ENCODE measurements around the gene PARM1.

PARM1 gene

GRCh38 chr4:75009138-75009537 is 76.2 kb downstream of the PARM1 start:
- no peaks in the 10 kb centered on the region for H3K36me3 ChIP-seq (ENCODE audit: insufficient read depth, low read length)
- no peaks in the 10 kb centered on the region for H3K4me1 ChIP-seq (ENCODE audit: insufficient read depth, low read length)
- H3K4me3 ChIP-seq (ENCODE audit: low read depth in 1 of 2, low read length in 2 of 2): no peak overlapping the region
- H3K9me3 ChIP-seq (ENCODE audit: low read length): no peaks in the 10 kb centered on the region
- no peak overlapping the region for H3K9ac ChIP-seq (ENCODE audit: low read length)
- no peak overlapping the region for H3K27ac ChIP-seq (ENCODE audit: low read depth, low read length)
- no peaks in the 10 kb centered on the region for H3K27me3 ChIP-seq (ENCODE audit: control insufficient read depth in 1 of 2, insufficient read depth in 2 of 2, low read length in 2 of 2)

GRCh38 chr4:75011131-75011795 is 78.3 kb downstream of the PARM1 start:
- Histone ChIP-seq H3K36me3 (ENCODE audit: insufficient read depth, low read length) (no peaks in the 10 kb centered on the region), H3K27ac (ENCODE audit: low read depth, low read length) (no peak overlapping the region), H3K9me3 (ENCODE audit: low read length) (no peaks in the 10 kb centered on the region), H3K9ac (ENCODE audit: low read length) (no peak overlapping the region), H3K4me3 (ENCODE audit: low read depth in 1 of 2, low read length in 2 of 2) (no peak overlapping the region), H3K4me1 (ENCODE audit: insufficient read depth, low read length) (no peaks in the 10 kb centered on the region), H3K27me3 (ENCODE audit: control insufficient read depth in 1 of 2, insufficient read depth in 2 of 2, low read length in 2 of 2) (no peaks in the 10 kb centered on the region)

DNA sequence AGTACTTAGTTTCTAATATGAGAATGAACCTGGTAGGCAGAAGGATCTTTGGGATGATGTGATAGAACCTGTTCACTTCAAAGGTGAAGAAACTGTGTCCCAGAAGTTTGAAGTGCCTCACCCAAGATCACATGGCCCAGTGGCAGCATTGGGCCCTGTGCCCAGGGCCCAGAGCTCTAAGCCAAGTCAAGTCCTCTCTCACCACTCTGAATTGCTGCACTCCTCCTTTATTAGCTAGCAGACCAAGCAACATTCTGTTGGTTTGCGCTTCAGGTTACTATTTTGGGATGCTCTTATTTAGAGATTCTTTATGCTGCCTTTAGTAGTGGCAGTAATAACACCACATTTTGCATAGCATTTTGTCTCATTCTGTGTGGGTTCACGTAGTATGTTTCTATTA is 82.7 kb downstream of the PARM1 start:
- Histone ChIP-seq H3K27ac (ENCODE audit: low read depth, low read length) (no peak overlapping the region), H3K36me3 (ENCODE audit: insufficient read depth, low read length) (no peaks in the 10 kb centered on the region), H3K4me3 (ENCODE audit: low read depth in 1 of 2, low read length in 2 of 2) (no peak overlapping the region), H3K9me3 (ENCODE audit: low read length) (no peaks in the 10 kb centered on the region), H3K9ac (ENCODE audit: low read length) (no peak overlapping the region), H3K4me1 (ENCODE audit: insufficient read depth, low read length) (no peaks in the 10 kb centered on the region), H3K27me3 (ENCODE audit: control insufficient read depth in 1 of 2, insufficient read depth in 2 of 2, low read length in 2 of 2) (no peaks in the 10 kb centered on the region)

GRCh38 chr4:75016472-75016871 is 83.6 kb downstream of the PARM1 start:
- no peak overlapping the region for H3K4me3 ChIP-seq (ENCODE audit: low read depth in 1 of 2, low read length in 2 of 2)
- no peaks in the 10 kb centered on the region for H3K9me3 ChIP-seq (ENCODE audit: low read length)
- no peaks in the 10 kb centered on the region for H3K27me3 ChIP-seq (ENCODE audit: control insufficient read depth in 1 of 2, insufficient read depth in 2 of 2, low read length in 2 of 2)
- no peaks in the 10 kb centered on the region for H3K4me1 ChIP-seq (ENCODE audit: insufficient read depth, low read length)
- H3K9ac ChIP-seq (ENCODE audit: low read length): no peak overlapping the region
- H3K36me3 ChIP-seq (ENCODE audit: insufficient read depth, low read length): no peaks in the 10 kb centered on the region
- no peak overlapping the region for H3K27ac ChIP-seq (ENCODE audit: low read depth, low read length)

DNA sequence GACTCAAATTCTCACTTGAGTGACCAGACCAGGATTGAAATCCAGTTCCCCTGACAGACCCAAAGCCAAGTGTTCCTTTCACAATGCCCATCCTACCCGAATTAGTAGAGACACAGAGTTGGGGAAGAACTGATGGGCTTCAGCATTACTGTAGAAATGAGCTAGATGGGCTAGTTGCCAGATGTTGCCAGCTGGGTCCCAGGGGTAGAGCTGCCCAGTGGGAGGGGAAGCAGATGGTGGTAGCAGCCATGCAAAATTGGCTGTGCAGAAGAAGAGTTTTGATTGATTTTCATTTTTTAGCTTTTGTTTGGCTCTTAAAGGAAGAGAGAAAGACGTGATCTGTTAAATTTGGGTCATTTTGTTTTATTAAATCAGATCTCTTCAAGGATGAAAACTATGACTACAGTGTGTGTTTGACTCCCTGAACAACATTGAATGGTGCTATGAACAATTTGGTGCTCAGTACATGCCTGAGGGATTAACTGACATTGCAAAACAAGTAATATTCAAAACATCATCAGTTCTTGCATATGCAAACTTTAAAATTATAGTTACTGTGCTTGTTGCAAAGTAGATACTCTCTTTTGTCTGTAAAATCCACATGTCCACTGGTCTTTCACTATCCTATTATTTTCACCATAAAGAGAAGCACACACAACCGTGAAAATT is 86.0 kb downstream of the PARM1 start:
- Histone ChIP-seq H3K36me3 (ENCODE audit: insufficient read depth, low read length) (no peaks in the 10 kb centered on the region), H3K27me3 (ENCODE audit: control insufficient read depth in 1 of 2, insufficient read depth in 2 of 2, low read length in 2 of 2) (no peaks in the 10 kb centered on the region), H3K4me3 (ENCODE audit: low read depth in 1 of 2, low read length in 2 of 2) (no peak overlapping the region), H3K9me3 (ENCODE audit: low read length) (no peaks in the 10 kb centered on the region), H3K27ac (ENCODE audit: low read depth, low read length) (no peak overlapping the region), H3K4me1 (ENCODE audit: insufficient read depth, low read length) (no peaks in the 10 kb centered on the region), H3K9ac (ENCODE audit: low read length) (no peak overlapping the region)

DNA sequence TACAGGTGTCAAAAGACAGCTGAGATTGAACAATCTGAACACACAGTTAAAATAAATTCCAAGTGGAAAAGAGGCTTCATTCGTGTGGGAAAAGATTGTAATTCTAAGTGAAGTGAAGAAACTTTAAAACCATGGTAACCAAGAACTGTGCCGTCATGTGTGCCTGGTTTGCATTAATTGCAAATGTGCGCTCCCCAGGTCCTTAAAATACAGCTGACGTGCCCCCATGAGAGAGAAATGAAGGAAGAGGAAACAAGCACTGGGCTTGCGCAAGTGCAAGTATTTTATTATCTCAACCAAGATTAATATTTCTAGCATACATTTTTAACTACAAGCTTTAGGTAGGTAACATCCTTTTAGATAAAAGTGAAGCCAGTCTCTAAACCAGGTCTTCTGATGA is 92.5 kb downstream of the PARM1 start:
- H3K9ac ChIP-seq (ENCODE audit: low read length): no peak overlapping the region
- no peak overlapping the region for H3K4me3 ChIP-seq (ENCODE audit: low read depth in 1 of 2, low read length in 2 of 2)
- H3K36me3 ChIP-seq (ENCODE audit: insufficient read depth, low read length): no peaks in the 10 kb centered on the region
- H3K27ac ChIP-seq (ENCODE audit: low read depth, low read length): no peak overlapping the region
- no peaks in the 10 kb centered on the region for H3K27me3 ChIP-seq (ENCODE audit: control insufficient read depth in 1 of 2, insufficient read depth in 2 of 2, low read length in 2 of 2)
- H3K4me1 ChIP-seq (ENCODE audit: insufficient read depth, low read length): no peaks in the 10 kb centered on the region
- no peaks in the 10 kb centered on the region for H3K9me3 ChIP-seq (ENCODE audit: low read length)

DNA sequence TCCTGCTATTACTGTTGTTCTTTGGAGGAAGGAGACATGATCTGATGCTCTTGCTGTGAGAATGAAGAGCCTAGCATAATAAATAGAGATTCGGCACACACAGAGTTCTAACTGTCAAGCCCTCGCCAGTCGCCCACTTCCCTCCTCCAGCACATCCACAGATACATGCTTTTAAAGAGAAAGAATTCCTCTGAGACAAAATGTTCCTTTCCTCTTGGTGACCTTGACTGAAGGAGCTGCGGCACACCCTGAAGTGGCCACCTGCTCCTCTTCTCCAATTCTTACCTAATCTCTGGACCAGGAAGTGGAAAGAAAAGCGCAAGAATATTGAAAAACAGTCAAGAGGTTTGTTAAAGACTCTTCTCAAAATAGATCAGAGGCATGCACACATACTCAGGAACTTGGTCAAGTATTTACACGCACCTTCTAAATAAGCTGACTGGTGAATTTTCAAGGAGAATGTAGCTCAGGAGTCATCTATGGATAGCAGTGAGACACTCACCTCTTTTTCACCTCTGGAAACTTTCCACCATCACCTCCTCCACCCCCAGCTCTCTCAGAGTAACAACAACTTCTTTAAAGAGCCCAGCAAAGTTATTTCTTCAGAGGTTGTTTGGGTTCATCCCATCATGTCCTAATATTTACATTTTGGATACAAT is 95.4 kb downstream of the PARM1 start:
- peaks cover 5% of the 10 kb centered on the region for H3K4me1 ChIP-seq (ENCODE audit: insufficient read depth, low read length)
- H3K36me3 ChIP-seq (ENCODE audit: insufficient read depth, low read length): no peaks in the 10 kb centered on the region
- H3K9ac ChIP-seq (ENCODE audit: low read length): no peak overlapping the region
- no peak overlapping the region for H3K27ac ChIP-seq (ENCODE audit: low read depth, low read length)
- no peaks in the 10 kb centered on the region for H3K27me3 ChIP-seq (ENCODE audit: control insufficient read depth in 1 of 2, insufficient read depth in 2 of 2, low read length in 2 of 2)
- no peaks in the 10 kb centered on the region for H3K9me3 ChIP-seq (ENCODE audit: low read length)
- no peak overlapping the region for H3K4me3 ChIP-seq (ENCODE audit: low read depth in 1 of 2, low read length in 2 of 2)

- Histone ChIP-seq H3K4me1 (ENCODE audit: insufficient read depth, low read length) (peaks cover 5% of the 10 kb centered on the region), H3K36me3 (ENCODE audit: insufficient read depth, low read length) (no peaks in the 10 kb centered on the region), H3K27me3 (ENCODE audit: control insufficient read depth in 1 of 2, insufficient read depth in 2 of 2, low read length in 2 of 2) (no peaks in the 10 kb centered on the region), H3K9ac (ENCODE audit: low read length) (no peak overlapping the region), H3K27ac (ENCODE audit: low read depth, low read length) (no peak overlapping the region), H3K9me3 (ENCODE audit: low read length) (no peaks in the 10 kb centered on the region), H3K4me3 (ENCODE audit: low read depth in 1 of 2, low read length in 2 of 2) (no peak overlapping the region)
Measured at GRCh38 chr4:75030028-75030427, 97.1 kb downstream of the PARM1 start.

- H3K9ac ChIP-seq (ENCODE audit: low read length): no peak overlapping the region
- peaks cover 5% of the 10 kb centered on the region for H3K4me1 ChIP-seq (ENCODE audit: insufficient read depth, low read length)
- H3K27ac ChIP-seq (ENCODE audit: low read depth, low read length): no peak overlapping the region
- no peaks in the 10 kb centered on the region for H3K36me3 ChIP-seq (ENCODE audit: insufficient read depth, low read length)
- no peaks in the 10 kb centered on the region for H3K9me3 ChIP-seq (ENCODE audit: low read length)
- H3K4me3 ChIP-seq (ENCODE audit: low read depth in 1 of 2, low read length in 2 of 2): no peak overlapping the region
- no peaks in the 10 kb centered on the region for H3K27me3 ChIP-seq (ENCODE audit: control insufficient read depth in 1 of 2, insufficient read depth in 2 of 2, low read length in 2 of 2)
Measured at GRCh38 chr4:75030649-75031235, 97.8 kb downstream of the PARM1 start.

- no peak overlapping the region for H3K27ac ChIP-seq (ENCODE audit: low read depth, low read length)
Measured at GRCh38 chr4:75031775-75032174, 98.9 kb downstream of the PARM1 start.

GRCh38 chr4:75034523-75034922 is 101.6 kb downstream of the PARM1 start:
- Histone ChIP-seq H3K4me3 (ENCODE audit: low read depth in 1 of 2, low read length in 2 of 2) (no peak overlapping the region), H3K9me3 (ENCODE audit: low read length) (no peaks in the 10 kb centered on the region), H3K9ac (ENCODE audit: low read length) (no peak overlapping the region), H3K27ac (ENCODE audit: low read depth, low read length) (no peak overlapping the region), H3K36me3 (ENCODE audit: insufficient read depth, low read length) (no peaks in the 10 kb centered on the region), H3K4me1 (ENCODE audit: insufficient read depth, low read length) (peaks cover 5% of the 10 kb centered on the region), H3K27me3 (ENCODE audit: control insufficient read depth in 1 of 2, insufficient read depth in 2 of 2, low read length in 2 of 2) (no peaks in the 10 kb centered on the region)

More at GRCh38 chr4:75031775-75032174, 98.9 kb downstream of the PARM1 start:
- H3K9ac ChIP-seq (ENCODE audit: low read length): no peak overlapping the region
- H3K4me1 ChIP-seq (ENCODE audit: insufficient read depth, low read length): peaks cover 5% of the 10 kb centered on the region
- no peaks in the 10 kb centered on the region for H3K27me3 ChIP-seq (ENCODE audit: control insufficient read depth in 1 of 2, insufficient read depth in 2 of 2, low read length in 2 of 2)
- H3K4me3 ChIP-seq (ENCODE audit: low read depth in 1 of 2, low read length in 2 of 2): no peak overlapping the region
- H3K36me3 ChIP-seq (ENCODE audit: insufficient read depth, low read length): no peaks in the 10 kb centered on the region
- no peaks in the 10 kb centered on the region for H3K9me3 ChIP-seq (ENCODE audit: low read length)

Data from muscle layer of colon (tissue), 2 donors.